RPMI7951 (cell line): ENCODE results near the gene PKP2. TPM values are rescaled to one million over a fixed set of nuclear protein-coding genes. Genes with fewer than 3 reads are reported as not detected.
"Not testable (repeated sequence)": the region's sequence is repeated elsewhere in the genome, so short reads cannot be mapped to it uniquely, and the experiment has no call there.

ENCODE experiments used
- DNase-seq: peaks from one replicate; pipeline ENCODE4 v3.0.0-alpha.2; 2012; ENCODE audit warnings: low read depth
- total RNA-seq: library from RNA; depleted of rRNA; stranded (reverse); fragments of >200 nt; shearing (Covaris generic); gene quantifications from 2 replicates; pipeline ENCODE4 v1.2.3, GENCODE V29; 2014

PKP2 gene
- total RNA-seq, 1 experiment from 2014 or later = not detected

- DNase-seq = no peak
Observed at GRCh38 chr12:32863128-32863527, 33.4 kb downstream of the PKP2 start.

- not testable (repeated sequence) for DNase-seq
Observed at GRCh38 chr12:32861658-32862057, 34.9 kb downstream of the PKP2 start.

GRCh38 chr12:32860192-32860591 is 36.4 kb downstream of the PKP2 start:
- no peak for DNase-seq

- DNase-seq = no peak
Observed at GRCh38 chr12:32859389-32859788, 37.2 kb downstream of the PKP2 start.

- no peak for DNase-seq
Observed at GRCh38 chr12:32854716-32855115, 41.9 kb downstream of the PKP2 start.

- DNase-seq = no peak
Observed at GRCh38 chr12:32854097-32854496, 42.5 kb downstream of the PKP2 start.

- no peak for DNase-seq
Observed at GRCh38 chr12:32847287-32847686, 49.3 kb downstream of the PKP2 start.

GRCh38 chr12:32846053-32846452 is 50.5 kb downstream of the PKP2 start:
- DNase-seq = no peak

GRCh38 chr12:32843528-32844095 is 53.0 kb downstream of the PKP2 start:
- DNase-seq = no peak

- DNase-seq = no peak
Observed at GRCh38 chr12:32841061-32841460, 55.5 kb downstream of the PKP2 start.

- DNase-seq = no peak
Observed at GRCh38 chr12:32839828-32840227, 56.7 kb downstream of the PKP2 start.

- DNase-seq = no peak
Observed at GRCh38 chr12:32837974-32838373, 58.6 kb downstream of the PKP2 start.

- no peak for DNase-seq
Observed at GRCh38 chr12:32836710-32837109, 59.9 kb downstream of the PKP2 start.

- DNase-seq = no peak
Observed at GRCh38 chr12:32834122-32834521, 62.5 kb downstream of the PKP2 start.

- DNase-seq = no peak
Observed at GRCh38 chr12:32828552-32828951, 68.0 kb downstream of the PKP2 start.

GRCh38 chr12:32828120-32828519 is 68.5 kb downstream of the PKP2 start:
- no peak for DNase-seq

GRCh38 chr12:32826807-32827412 is 69.7 kb downstream of the PKP2 start:
- DNase-seq = no peak

GRCh38 chr12:32824596-32824995 is 72.0 kb downstream of the PKP2 start:
- DNase-seq = no peak

GRCh38 chr12:32822344-32822743 is 74.2 kb downstream of the PKP2 start:
- no peak for DNase-seq

GRCh38 chr12:32821710-32822109 is 74.9 kb downstream of the PKP2 start:
- no peak for DNase-seq

- no peak for DNase-seq
Observed at GRCh38 chr12:32821293-32821692, 75.3 kb downstream of the PKP2 start.

GRCh38 chr12:32820376-32820931 is 76.1 kb downstream of the PKP2 start:
- DNase-seq = no peak

- no peak for DNase-seq
Observed at GRCh38 chr12:32819424-32819823, 77.2 kb downstream of the PKP2 start.
